ENCODE results near the gene NFKBIE. TPM values are rescaled to one million over a fixed set of nuclear protein-coding genes. Genes with fewer than 3 reads are reported as not detected.

The NFKBIE gene
- total and polyA plus RNA-seq, 12 donors: 1.5 to 8.7 (median 3.6) TPM

DNA sequence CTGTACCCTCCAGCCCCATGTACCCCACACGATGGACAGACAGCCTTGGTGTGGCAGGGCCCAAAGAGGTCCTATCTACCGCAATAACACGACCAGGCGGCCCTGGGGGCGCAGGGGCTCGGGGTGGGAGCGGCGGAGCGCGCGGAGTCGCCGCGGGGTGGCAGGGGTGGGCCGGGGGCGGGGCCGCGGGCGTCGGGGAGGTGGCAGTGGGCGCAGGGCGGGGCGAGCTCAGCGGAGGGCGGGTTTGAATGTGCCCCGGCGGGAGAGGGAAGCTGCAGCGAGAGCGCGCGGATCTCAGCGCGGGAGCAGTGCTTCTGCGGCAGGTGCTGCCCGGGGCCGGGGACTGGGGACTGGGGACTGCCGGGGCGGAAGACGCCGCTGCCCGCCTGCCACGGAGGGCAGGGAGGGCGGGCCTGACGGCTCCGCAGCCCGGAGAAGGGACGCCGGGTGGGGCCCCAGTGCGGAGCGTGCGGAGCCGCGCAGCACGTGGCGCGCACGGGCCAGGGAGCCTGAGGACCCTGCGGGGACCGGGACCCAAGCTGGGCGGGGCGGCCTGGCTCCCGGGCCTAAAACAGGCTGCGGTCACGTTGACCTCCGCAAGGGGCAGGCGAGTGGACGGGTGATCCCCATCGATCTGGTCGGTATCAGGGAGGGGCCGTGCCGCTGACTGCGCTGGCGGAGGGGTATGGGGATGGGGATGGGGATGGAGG lies 41.9 kb downstream of the NFKBIE start, which contains the start of gene SLC29A1:
Gene SLC29A1, plus strand, starts transcription at position 277 of the 710 bp plus-strand sequence. CDS start 3,719 bp downstream, outside the sequence.
- intact Hi-C loops (cut with DNase I): loop anchor here in 1 of 10 donors (10.0 kb wide), 1 partner anchor 449 kb away; the partner anchor contains the start of gene VEGFA
- H3K27me3 ChIP-seq: no peaks in the 10 kb centered on the region
- TF ChIP-seq, protein P1, sequence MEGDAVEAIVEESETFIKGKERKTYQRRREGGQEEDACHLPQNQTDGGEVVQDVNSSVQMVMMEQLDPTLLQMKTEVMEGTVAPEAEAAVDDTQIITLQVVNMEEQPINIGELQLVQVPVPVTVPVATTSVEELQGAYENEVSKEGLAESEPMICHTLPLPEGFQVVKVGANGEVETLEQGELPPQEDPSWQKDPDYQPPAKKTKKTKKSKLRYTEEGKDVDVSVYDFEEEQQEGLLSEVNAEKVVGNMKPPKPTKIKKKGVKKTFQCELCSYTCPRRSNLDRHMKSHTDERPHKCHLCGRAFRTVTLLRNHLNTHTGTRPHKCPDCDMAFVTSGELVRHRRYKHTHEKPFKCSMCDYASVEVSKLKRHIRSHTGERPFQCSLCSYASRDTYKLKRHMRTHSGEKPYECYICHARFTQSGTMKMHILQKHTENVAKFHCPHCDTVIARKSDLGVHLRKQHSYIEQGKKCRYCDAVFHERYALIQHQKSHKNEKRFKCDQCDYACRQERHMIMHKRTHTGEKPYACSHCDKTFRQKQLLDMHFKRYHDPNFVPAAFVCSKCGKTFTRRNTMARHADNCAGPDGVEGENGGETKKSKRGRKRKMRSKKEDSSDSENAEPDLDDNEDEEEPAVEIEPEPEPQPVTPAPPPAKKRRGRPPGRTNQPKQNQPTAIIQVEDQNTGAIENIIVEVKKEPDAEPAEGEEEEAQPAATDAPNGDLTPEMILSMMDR (IDR thresholded peaks at IDR 0.05): peak in 5 of 9 donors; percentile 6 to 43 (median 28)
- no peaks in the 10 kb centered on the region for H3K9me3 ChIP-seq
- peaks cover 46 to 97% (median 92%) of the 10 kb centered on the region in 9 donors for H3K4me1 ChIP-seq
- DNase-seq (peak; percentile 77 to 85), ATAC-seq (peak; percentile 5 to 47 (median 20))
- H3K36me3 ChIP-seq: no peaks in the 10 kb centered on the region
- WGBS, 2 donors: 1% methylated on average over 70 to 72 of the region's 73 CpGs
- peak within 1 kb of the TSS; percentile 82 to 98 (median 94) for H3K27ac ChIP-seq
- peak within 1 kb of the TSS; percentile 64 to 87 (median 74) for H3K4me3 ChIP-seq

DNA sequence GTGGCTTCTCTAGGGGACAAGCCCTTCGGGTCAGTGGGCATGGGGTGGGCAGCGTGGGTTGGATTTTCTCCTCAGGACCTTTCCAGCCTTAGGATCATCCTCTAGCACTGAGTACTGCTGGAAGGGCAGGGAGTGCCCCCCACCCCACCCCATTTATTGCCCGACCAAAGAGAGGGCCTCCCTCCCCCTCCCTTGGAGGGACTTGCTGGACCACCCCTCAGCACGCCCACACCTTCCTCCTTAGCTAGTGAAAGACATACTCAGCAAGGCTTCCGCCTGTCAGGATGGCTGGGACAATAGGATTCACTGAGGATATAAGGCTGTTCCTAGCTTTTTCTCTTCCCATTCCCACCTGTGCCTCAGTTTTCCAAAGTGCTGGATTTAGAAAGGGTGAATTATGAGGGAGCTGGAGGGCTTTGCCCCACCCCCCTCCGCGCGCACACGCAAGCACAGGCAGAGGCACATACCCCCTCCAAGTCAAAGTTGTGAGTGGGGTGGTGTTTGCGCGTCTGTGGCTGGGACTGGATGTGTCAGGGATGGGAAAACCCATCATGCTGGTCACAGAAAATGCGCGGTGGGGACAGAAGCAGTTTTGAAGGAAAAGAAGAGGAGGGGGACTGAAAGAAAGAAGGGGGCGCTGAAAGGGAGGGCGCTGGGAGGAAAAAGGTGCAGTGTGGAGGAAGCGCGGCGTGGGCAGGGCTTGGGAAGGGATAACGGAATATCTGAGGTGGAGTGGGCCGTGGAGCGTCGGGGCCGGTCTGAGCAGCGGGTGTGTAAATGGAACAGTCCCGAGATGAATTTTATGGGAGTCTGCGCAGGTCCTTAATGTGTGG lies 42.6 kb downstream of the NFKBIE start:
- Histone ChIP-seq H3K4me1 (peaks cover 45 to 97% (median 92%) of the 10 kb centered on the region in 9 donors), H3K27me3 (no peaks in the 10 kb centered on the region), H3K27ac (peak overlapping the region; percentile 82 to 98 (median 94)), H3K36me3 (no peaks in the 10 kb centered on the region), H3K4me3 (peak overlapping the region in 9 of 10 donors; percentile 67 to 87 (median 75)), H3K9me3 (no peaks in the 10 kb centered on the region)
- DNase-seq (peak in 1 of 2 donors; percentile 23), ATAC-seq (no peak)
- TF ChIP-seq, protein P1 (IDR thresholded peaks at IDR 0.05): no peak
- 14 to 17% methylated on average over 26 of the region's 26 CpGs for WGBS, 2 donors
- intact Hi-C loops (cut with DNase I): loop anchor here in 1 of 10 donors (10.0 kb wide), 1 partner anchor 448 kb away; the partner anchor contains the start of gene VEGFA

DNA sequence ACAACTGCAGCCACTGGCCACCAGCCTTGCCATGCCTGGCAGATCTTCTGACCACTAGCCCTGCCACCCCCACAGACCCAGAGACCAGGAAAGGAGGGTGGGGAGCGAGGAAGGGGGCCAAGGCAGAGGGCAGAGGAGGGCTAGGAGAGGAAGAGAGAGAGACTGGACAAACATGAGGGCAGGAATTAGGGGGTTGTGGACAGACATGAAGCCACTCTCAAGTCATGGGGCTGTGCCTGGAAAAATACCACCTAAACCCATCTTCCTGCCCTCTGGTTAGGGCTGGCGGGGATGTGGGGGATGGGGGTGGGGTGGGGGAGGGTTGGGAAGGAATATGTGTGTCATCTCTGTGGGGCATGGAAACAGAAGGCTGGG lies 43.4 kb downstream of the NFKBIE start:
- intact Hi-C loops (cut with DNase I): loop anchor here in 3 of 10 donors (1.0 to 10.0 kb wide), 4 partner anchors 12 to 447 kb away; partner anchors contain the start of genes SLC35B2 (in 1 of the 3) and VEGFA (in 1 of the 3)
- H3K4me3 ChIP-seq: peak overlapping the region in 5 of 10 donors; percentile 72 to 87 (median 75)
- WGBS, 2 donors: 39 to 64% methylated on average over 2 of the region's 2 CpGs
- peak overlapping the region; percentile 82 to 98 (median 94) for H3K27ac ChIP-seq
- ATAC-seq (no peak), DNase-seq (no peak)
- no peaks in the 10 kb centered on the region for H3K36me3 ChIP-seq
- TF ChIP-seq, protein P1 (IDR thresholded peaks at IDR 0.05): no peak
- peaks cover 41 to 97% (median 92%) of the 10 kb centered on the region in 9 donors for H3K4me1 ChIP-seq
- H3K9me3 ChIP-seq: no peaks in the 10 kb centered on the region
- H3K27me3 ChIP-seq: no peaks in the 10 kb centered on the region

All from heart right ventricle (tissue), 16 donors.